ENCODE results near the gene CFAP43.

Gene CFAP43

DNA sequence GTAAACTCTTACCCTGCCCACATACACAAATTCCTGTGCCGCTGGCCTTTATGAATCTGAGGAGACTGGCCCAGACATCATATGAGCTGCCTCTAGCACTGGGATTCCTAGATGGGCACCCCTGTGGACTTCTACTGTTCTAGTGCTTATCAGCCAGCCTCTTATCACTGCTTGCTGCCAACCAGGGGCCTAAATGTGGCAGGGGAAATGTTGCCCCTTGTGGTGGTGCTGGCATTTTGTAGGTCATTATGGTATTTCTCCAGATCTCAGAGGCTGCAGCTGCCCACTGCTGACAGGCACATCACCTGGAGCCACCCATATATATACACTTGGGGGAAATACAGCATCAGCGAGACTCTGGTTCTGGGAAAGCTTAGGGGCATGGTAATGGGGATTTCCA lies 104.8 kb downstream of the CFAP43 start:
- peak; percentile 22 for DNase-seq

DNA sequence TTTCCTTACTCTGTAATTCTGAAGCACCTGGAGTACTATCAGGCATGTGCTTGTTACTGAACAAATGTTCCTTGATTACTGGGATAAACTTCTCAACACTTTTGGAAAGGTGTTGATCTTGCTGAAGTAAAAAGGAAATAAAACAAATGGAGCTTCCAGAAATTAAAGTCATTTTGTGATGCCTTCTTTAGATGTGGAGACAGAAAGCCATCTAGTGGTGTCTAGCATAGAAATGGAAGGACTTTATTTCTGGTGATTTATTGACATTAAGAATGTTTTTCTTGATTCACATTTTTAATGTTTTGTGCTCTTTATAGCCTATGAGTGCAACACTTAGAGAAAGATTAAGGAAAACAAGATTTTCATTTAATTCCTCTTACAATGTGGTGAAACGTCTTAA lies 108.8 kb downstream of the CFAP43 start:
- peak; percentile 2 for DNase-seq

DNA sequence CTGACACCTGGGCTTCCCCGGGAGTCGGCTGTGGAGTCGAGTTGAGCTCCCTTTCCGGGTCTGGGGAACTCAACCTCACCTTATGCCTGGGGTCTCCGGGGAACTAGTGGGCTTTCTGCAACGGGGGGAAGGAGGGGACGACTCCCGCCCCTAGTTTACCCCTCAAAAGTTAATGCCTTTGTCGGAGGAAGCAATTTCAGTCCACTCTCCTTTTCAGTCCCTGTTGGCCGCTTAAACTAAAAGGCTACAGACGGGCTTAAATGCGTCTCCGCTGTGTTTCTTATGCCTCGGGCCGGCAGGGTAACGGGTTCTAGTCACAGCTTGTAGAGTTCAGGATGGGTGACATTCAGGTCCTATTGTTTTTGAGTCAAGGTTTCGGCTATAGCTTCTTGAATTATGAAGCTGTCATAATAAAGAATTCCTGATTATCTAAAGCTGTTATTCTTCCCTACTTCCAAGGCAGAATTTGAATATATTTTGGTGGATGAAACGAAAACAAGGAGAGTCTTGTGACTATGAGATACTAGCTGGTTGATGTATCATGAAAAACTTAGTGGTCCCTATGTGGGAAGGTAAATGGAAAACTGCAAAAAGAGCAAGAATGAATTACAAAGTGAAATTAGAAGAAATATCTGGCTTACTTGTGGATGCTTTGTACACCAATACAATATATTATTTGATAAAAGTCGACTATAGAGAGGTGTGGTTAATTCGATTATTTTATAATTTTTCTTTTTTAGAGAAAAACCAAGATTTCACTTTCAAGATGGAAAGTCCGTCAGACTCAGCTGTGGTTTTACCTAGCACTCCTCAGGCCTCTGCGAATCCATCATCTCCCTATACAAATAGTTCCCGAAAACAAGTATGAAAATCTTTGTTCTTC lies 109.7 kb downstream of the CFAP43 start:
- DNase-seq = no peak

DNA sequence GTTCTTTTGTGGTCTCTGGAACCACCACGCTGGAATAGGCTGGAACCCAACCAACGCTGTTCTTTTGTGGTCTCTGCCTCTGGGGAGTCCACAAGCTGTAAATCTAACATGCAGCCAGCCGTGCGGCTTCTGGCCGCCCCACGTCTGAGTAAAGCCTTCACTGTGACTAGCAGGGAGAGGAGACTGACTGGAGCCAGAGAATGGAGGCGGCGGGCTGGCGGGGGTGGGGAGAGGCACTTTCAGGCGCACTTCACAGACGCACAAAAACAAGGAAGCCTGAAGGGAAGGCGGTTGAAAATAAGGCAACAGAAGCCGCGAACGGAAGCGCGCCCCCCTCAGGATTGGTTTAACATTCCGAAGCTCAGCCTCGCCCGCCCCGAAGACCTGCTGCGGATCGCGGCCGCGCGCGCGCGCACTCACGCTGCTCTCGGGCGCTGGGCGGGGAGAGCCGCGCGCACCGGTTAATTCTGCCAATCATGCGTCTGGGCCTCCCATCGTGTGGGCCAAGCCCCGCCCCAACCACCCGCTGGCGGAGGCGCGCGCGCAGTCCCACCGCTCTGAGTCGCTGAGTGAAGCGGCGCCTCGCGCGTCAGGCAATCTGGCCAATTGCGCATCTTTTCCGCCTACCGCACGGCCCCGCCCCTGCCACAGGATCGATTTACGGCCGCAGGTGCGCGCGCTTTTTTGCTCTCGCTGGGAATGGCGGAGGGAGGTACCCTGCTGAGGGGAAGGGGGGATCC lies 110.5 kb downstream of the CFAP43 start, which contains the start of gene SFR1:
Gene SFR1, plus strand, starts transcription at position 687 of the 740 bp plus-strand sequence. Its CDS starts 13 bp downstream, at position 700.
- peak; percentile 93 for DNase-seq

DNA sequence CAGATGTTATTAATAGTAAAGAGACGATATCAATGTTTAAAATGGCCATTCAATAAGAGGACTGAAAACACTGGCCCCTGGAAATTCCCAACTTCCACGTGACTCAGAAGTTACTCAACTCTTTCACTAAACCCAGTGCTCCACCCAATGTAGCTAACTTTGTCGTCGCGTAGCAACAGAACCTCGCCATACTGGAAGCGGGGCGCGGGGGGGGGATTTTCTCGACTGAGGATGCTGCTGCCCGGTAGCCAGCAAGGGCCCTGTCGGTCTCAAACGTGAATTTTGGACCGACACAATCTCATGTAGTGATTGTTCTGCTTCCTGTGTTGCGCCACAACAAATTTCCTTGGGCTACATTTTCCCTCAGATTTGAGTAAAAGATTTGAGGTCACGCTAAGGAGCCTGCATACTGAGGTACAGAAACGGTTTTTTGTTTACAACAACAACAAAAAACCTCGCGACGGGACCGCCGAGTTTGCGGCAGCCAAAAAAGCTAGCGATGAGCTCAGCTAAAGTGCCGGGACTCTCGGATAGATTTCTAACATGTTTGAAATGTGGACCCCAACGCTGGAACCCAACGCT lies 111.2 kb downstream of the CFAP43 start:
- peak; percentile 56 for DNase-seq

DNA sequence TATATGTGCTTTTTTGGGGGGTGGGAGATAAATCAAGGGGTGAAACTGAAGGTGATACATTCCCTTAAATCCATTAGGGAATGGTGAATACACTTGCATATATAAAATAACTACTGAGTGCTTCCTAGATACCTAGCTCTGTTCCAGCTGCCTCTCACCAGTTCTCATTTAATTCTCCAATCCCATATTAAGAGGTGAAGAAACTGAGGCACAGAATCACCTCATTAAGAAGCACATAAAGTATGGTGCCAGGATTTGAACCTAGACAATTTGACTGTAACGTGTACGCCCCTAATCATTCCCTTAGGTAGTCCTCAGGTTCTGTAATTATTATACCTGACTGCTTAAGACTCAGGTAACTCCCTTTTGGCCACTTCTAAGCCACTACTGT lies 111.7 kb downstream of the CFAP43 start:
- no peak for DNase-seq

DNA sequence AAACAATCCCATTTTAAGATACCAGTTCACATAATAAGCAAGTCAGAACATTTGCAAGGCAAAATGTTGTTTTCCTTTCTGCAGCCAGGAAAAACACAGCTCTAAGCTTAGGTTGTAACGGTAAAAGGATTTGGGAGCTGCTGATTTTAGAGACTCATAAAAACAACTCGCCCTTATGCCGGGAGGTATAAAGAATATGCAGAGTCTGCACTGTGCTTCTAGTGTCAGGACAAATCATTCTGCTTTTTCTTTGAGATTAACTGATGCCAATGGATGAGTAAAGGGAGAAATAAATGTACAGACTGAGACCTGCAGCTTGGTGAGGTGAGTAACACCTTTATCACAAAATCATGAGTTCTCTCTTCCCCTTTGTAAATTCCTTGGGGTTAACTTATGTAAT lies 112.2 kb downstream of the CFAP43 start:
- no peak for DNase-seq

DNA sequence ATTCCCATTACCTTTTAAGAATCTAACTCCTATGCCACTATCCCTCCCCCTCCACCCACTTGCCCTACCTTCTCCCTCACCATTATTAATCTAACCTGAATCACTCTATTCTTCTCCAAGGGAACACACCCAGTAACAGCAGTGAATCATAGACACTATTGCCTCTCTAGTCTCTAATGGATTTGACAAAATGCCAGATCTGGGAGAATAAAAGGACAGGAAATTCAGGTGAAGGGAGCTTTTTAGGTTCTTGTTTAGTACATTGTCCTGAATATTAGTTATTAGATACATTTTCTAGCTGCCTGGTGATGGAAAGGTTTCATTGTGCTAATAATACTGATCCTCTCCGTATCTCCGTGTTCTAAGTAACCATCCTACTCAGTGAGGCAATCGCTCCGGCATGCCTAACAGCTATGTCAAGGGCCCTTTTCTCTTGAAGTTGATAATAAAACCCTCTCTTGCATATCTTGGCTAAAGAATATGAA lies 114.3 kb downstream of the CFAP43 start:
- DNase-seq = peak; percentile 74

DNA sequence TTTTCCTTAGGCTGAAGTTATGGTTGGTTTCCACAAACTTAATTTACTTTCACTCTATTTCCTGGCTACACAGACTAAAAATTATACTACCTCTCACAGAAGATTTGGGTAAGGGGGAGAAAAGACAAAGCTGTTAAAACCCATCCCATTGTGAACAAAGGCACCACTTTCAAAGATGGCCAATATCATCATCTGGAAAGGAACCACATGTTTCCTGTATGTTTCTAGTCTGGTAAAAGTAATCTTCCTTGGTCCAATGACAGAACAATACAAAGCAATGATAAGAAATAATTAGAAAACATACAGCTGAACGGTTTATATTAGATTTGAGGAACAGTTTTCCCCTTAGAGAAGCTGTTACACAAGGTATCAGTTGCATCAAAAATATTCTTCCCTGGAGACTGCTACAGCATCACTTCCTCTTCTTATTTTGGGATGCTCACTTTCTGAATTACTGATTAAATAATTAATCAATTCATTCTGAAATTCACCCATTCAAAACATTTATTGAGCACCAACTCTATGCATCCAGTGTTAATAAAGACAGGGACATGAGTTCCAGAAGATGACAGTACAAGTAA lies 118.7 kb downstream of the CFAP43 start:
- DNase-seq = no peak

DNA sequence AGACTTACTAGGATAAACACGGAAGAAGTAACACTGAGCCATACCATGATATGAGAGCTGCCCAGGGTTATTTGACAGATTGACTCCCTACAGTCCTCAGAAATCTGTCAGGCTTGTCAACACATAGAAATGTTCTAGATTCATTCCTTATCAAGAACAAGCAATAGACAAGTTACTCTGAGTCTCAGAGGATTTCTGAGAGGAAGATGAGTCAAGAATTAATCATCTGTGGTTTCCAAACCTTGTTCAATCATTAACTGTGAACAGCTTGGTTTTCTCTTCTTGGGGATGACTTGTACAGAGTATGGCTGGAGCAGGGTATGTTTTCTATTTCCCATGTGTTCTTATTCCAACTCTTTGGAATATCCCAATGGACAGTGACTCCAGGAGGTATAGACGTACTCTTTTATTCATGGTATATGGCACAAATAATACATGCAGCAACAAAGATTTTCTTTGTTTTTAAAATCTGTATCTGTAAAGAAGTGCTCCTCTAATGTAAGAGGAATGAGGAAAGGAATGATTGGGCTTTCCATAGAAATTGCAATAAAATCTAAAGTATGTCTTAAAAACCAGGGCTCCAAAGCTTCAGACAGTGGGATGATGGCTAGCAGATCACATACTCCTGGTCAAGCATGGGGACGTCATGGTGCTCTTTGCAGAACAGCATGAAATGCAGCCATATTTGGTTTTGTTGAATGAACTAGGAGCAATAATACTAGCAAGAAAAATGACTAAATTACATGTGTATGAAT lies 122.1 kb downstream of the CFAP43 start:
- no peak for DNase-seq

DNA sequence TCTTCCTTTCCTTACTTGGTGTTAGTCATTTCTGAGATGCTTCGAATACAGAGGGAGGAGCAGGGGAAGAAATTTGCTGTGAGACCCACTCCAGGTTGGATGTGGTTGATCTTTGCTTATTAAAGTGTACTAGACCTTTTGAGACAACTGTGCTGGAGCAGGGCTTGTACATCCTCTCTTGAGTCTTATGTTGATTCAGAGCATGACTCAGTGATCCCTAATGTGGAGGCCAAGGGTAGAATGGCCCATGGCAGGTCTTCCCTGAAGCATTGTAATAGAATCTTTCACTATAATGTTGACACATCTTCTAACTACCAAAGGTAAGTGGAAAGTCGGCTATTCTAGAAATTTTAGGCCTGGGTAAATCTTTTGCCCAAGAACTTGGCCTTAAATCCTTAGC lies 127.2 kb downstream of the CFAP43 start:
- DNase-seq = no peak

DNA sequence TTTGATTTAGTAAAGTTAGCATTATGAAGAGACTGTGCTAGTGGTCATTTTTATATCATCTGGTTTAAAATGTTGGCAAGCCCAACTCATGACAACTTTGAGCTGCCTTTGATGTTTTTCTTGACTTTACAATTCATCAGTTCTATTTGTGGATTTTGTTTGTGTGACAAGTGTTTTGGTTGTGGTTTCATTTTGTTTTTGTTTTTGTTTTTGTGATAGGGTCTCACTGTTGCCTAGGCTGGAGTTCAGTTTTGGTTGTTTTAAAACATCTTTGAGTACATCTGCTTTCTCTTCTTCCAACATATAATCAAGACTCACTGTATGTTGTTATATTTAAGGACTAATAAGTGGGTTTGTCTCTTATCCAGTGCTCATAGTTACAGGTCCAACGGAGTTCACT lies 127.7 kb downstream of the CFAP43 start:
- DNase-seq = no peak

DNA sequence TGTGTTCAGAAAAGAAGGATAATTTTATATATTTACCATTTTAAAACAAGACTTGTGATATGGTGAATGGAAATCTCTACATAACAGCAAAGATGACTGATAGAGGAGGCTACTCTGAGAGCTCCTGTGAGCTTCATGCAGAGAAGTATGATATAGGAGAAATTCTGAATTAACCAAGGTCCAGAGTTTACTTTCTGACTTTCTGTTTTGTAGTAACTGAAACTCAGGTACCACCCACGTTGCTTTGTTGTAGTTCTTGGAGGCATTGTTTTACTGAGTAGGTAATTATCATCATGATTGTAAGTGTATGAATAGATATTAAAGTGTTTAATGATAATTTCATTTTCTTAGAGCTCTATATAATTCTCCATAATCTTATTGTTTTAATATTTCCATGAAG lies 128.2 kb downstream of the CFAP43 start:
- no peak for DNase-seq

DNA sequence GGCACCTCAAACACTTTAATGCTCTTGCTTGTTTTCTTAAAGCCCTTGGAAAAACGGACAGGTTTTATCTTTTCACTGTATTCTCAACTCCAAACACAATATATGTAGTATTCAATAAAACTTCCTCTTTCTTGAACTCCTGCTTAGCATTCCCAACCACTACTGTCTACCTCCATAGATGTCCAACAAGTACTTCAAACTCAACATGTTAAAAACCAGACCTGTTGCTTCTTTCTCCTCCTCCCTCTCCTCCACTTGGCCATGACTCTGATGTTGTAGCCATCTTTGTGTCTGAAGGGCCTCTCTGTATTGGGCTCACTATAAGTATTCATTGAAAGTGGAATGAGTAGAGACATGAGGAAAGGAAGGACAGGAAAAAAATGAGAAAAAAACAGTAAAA lies 130.3 kb downstream of the CFAP43 start:
- no peak for DNase-seq

DNA sequence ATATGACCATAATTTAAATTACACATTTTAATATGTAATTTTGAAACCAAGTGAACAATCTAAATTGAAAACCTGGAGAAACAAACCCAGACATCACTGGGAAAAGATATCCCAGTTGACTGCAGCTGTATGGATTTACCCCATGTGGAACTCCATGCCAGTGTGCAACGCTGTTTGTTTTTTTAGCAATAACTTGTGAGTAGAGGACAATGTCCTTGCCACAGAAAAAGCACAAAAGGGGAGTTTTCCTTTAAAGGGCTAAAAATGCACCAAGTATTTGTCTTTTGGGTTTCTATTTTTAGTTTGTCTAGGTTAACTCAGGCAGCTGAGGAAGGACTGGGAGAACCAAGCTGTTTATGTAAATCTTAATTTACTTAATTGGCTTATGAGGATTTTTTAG lies 131.4 kb downstream of the CFAP43 start:
- no peak for DNase-seq

DNA sequence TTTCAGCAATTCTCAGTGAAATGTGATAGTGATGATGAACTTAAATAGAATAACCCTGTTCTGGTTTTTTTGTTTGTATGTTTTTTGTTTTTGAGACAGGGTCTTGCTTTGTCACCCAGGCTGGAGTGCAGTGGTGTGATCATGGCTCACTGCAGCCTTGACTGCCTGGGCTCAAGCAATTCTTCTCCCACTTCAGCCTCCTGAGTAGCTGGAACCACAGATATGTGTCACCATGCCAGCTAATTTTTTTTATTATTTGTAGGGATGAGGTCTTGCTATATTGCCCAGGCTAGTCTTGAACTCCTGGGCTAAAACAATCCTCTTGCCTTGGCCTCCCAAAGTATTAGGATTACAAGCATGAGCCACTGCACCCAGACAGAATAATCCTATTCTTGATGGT lies 132.2 kb downstream of the CFAP43 start:
- DNase-seq = no peak

DNA sequence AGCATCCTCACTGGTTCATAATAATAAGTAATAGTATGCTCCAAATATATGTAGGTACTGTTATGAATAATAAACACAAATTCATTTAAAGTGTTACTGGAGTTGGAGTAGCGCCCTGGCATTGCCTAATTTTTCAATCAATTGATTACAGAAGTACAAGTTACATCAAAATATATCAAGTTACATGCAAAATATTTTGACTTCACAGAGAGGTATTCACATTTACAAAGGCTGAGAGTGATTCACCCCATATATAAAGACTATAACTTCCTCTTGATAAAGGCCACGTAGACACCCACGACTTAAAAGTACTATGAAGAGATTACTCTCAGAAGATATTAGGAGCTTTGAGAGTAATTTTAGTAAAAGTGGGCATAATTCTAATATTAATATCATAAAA lies 132.9 kb downstream of the CFAP43 start:
- DNase-seq = no peak

DNA sequence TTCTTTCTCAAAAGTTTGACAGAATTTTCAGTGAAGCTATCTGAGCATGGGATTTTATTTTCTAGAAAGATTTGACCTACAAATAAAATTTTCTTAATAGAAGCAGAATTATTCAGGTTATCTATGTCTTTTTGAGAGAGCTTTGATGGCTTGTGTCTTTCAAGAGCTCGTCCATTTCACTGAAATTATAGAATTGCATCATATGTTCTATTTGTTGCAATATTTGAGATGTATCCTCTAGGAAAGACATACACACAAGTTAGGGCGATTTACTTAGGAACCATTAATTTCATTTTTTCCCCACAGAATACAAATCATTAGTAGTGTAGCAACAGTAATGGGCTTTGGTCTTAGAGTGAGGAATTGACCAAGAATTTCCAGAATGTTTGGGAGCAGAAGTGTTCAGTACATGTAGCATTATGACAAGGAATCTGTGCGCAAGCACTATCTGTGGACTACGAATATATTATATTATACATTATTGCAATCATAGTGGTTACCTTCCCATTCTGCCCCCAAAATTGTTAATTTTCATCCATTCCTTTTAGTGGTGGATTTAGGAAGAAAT lies 133.7 kb downstream of the CFAP43 start:
- no peak for DNase-seq

DNA sequence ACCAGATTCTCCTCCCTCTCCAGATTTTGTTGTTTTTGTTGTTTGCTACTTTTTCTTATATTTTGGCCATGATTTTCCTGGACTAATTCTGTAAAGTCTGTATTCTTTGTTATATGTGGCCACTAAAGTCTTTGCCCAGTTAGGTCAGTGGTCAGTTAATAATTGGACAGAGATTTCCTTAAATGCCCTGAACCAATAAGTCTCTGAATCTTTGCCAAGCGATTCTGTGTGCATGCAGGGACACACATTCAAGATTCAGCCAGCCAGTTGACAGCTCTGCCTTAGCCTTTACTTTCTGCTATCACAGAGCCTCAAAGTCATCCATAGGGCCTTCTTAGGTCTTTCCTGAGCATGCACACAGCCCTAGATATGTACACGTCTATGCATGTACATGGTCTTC lies 135.5 kb downstream of the CFAP43 start:
- no peak for DNase-seq

DNA sequence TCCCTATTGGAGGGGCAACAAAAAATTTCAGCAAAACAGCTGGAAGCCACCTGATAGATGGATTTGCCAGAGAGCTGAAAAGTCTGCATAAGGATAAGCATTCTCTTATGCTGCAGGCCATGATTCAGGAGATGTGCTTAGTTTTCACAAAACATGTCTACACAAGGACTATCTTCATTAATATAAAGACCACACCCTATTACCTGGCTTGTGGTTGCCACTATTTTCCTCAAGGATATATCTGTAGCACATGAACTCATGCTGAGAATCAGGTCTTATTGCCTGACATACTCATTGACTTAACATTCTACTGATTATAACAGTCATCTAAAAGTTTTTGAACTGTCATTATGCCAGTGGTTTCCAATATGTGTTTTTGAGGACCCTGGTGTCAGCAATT lies 139.4 kb downstream of the CFAP43 start:
- DNase-seq = no peak

DNA sequence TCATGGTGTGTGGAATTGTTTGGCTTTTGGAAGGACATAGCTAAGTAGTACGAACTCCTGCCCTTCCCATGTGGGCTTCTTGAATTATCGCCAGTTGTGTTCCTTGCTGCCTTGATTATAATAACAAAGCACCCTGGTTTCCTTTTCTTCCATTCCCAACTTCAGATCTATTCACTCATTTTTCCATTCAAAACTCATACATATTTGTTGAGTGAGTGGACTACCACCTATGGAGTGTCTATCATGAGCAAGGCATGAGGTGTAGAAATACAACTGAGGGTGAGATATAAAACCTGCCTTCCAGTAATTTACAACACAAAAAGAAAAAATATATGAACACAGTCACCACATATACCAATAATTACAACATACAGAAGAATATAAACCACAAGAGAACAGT lies 141.6 kb downstream of the CFAP43 start:
- no peak for DNase-seq

DNA sequence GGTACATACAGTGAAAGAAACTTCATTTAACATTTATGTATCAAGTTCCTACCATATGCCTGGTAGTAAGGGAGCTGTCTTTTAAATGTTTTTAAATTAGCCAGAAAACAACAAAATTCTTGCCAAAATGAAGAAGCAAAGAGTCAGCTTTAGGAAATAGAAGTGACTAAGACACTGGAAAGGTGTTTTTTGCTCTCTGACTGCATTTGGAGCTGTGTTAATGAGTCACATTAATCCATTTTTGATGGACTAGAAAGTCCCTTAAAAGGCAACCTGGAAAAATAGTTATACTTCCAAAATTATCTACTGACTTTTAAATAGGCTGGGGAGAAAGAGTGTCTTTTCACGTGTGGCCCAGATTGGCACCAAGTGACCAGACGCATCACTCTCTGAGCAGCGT lies 142.5 kb downstream of the CFAP43 start:
- DNase-seq = no peak

Data from NCI-H1105 treated with DMSO at 0.1 percent for 48 hours (cell line).